K562 (cell line): ENCODE measurements around the gene OR2D2. TPM values are rescaled to one million over a fixed set of nuclear protein-coding genes. Genes with fewer than 3 reads are reported as not detected.

Experiments used
- DEAF1 ChIP-seq: fragments of 450-650 bp; formaldehyde crosslinking; IDR thresholded peaks from 2 replicates; pipeline ENCODE4 v1.4.0; 2020; ENCODE audit warnings: mild to moderate bottlenecking, moderate library complexity
- FOXK2 ChIP-seq, 2 experiments: fragments of 450-650 bp; IDR thresholded peaks in 1 of 2; conservative IDR thresholded peaks in 1 of 2; 2 replicates each; pipeline ENCODE4 v1.6.1; 2016; ENCODE audit warnings: low read depth in 2 of 2, mild to moderate bottlenecking in 1 of 2
- FOXP1 ChIP-seq: sonication (generic); formaldehyde crosslinking; IDR thresholded peaks from 2 replicates; pipeline ENCODE4 v1.8.0; 2022; ENCODE audit warnings: mild to moderate bottlenecking, missing genetic modification reagents
- FUS ChIP-seq: fragments of 200-400 bp; formaldehyde crosslinking; optimal IDR thresholded peaks from 2 replicates; pipeline ENCODE3; 2017; ENCODE audit warnings: low read depth, low read length
- GTF3C2 ChIP-seq: IDR thresholded peaks from 3 replicates; pipeline ENCODE4 v1.6.1; 2011; ENCODE audit warnings: borderline replicate concordance, mild to moderate bottlenecking, moderate library complexity; ENCODE audit not compliant: insufficient read length; ENCODE audit errors: extremely low read depth
- ZBTB26 ChIP-seq: fragments of 450-650 bp; formaldehyde crosslinking; IDR thresholded peaks from 2 replicates; pipeline ENCODE4 v1.4.0; 2022; ENCODE audit warnings: missing genetic modification characterization
- ZKSCAN3 ChIP-seq: fragments of 250-450 bp; sonication (Bioruptor Pico); IDR thresholded peaks from 2 replicates; pipeline ENCODE4 v1.4.0; 2020
- ZNF133 ChIP-seq: fragments of 250-450 bp; sonication (Bioruptor Pico); IDR thresholded peaks from 2 replicates; pipeline ENCODE4 v1.4.0; 2020; ENCODE audit warnings: mild to moderate bottlenecking
- ZNF695 ChIP-seq: fragments of 450-650 bp; formaldehyde crosslinking; IDR thresholded peaks from 2 replicates; pipeline ENCODE4 v1.4.0; 2020; ENCODE audit warnings: mild to moderate bottlenecking, moderate library complexity
- polyA plus RNA-seq, 8 experiments: library from polyadenylated mRNA; depleted of rRNA in 4 of 8; stranded (reverse) in 5 of 8; unstranded in 3 of 8; fragments of >200 nt; fragmentation: Nextera tagmentation in 2 of 8; fragmentation: Illumina TruSeq in 1 of 8; extraction: Ambion mirVana in 2 of 8; extraction: Trizol in 1 of 8; gene quantifications; 2 replicates each; pipeline versions ENCODE4 v1.2.1 to v1.2.3, GENCODE V29; 2011 to 2014; ENCODE audit warnings: inconsistent platforms in 1 of 8, missing spikeins in 1 of 8
- total RNA-seq, 7 experiments: library from RNA; depleted of rRNA in 6 of 7; stranded (reverse); fragments of >200 nt in 6 of 7; fragmentation: Illumina TruSeq in 2 of 7; extraction: Trizol in 2 of 7; gene quantifications; 2 replicates each; pipeline versions ENCODE4 v1.2.1 to v1.2.3, GENCODE V29; 2011 to 2021; ENCODE audit warnings: low replicate concordance in 1 of 7

OR2D2 gene
- total and polyA plus RNA-seq, 9 of the 15 experiments (the other 6 are each of a cell fraction or from before 2014, with no cell fraction given) = 0.10 to 1.0 (median 0.57) TPM; not detected in 2

- TF ChIP-seq FUS (no peak), ZBTB26 (CRISPR knock-in tag) (no peak), ZNF695 (no peak), FOXK2 (conservative IDR thresholded peaks at IDR 0.05 in 1 of 2, IDR thresholded peaks at IDR 0.05 in 1 of 2; ENCODE audit: low read depth in 2 of 2) (no peak), ZKSCAN3 (CRISPR knock-in tag) (no peak), FOXP1 (no peak), ZNF133 (CRISPR knock-in tag) (no peak), GTF3C2 (no peak), DEAF1 (CRISPR knock-in tag) (no peak)
Observed at GRCh38 chr11:6850526-6850925, 41.8 kb downstream of the OR2D2 start (continued).
